ENCODE measurements around the gene GCK. TPM values are rescaled to one million over a fixed set of nuclear protein-coding genes. Genes with fewer than 3 reads are reported as not detected.
A peak's percentile ranks its signal among the peaks of the same experiment; 100 is the strongest.

Gene GCK
- total and polyA plus RNA-seq, 2 donors (not counting 1 experiment from before 2014, with no cell fraction given), result 0.22 to 0.24 TPM

- ATAC-seq (ENCODE audit: low read depth) (no peak), DNase-seq (no peak)
- intact Hi-C loops (cut with micrococcal nuclease), result loop anchor here (2.0 kb wide), 1 partner anchor 26 kb away; the partner anchor contains the start of gene POLD2
- no peak for TF ChIP-seq CTCF (IDR thresholded peaks at IDR 0.05)
- TF ChIP-seq EZH2 (IDR thresholded peaks at IDR 0.05; ENCODE audit: borderline replicate concordance, insufficient read depth, low read depth, low read length, poor library complexity, severe bottlenecking), result no peak
- peaks cover 71% of the 10 kb centered on the region for H3K4me1 Mint-ChIP-seq
- peak overlapping the region; percentile 57 for H3K4me3 Mint-ChIP-seq
- H3K27me3 Mint-ChIP-seq, result no peaks in the 10 kb centered on the region
- H3K9me3 Mint-ChIP-seq (ENCODE audit: insufficient read depth), result no peaks in the 10 kb centered on the region
- Histone ChIP-seq H3K27me3 (replicated peaks in 1 of 4; ENCODE audit: control extremely low read depth in 1 of 4, control insufficient read depth in 3 of 4, insufficient read depth in 4 of 4, low read length in 3 of 4) (no peaks in the 10 kb centered on the region), H3K9me3 (ENCODE audit: control extremely low read depth in 1 of 3, control insufficient read depth in 2 of 3, insufficient read depth in 1 of 3, low read length in 2 of 3) (peaks cover 0 to 3% (median 0%) of the 10 kb centered on the region in 3 donors), H2AFZ (ENCODE audit: insufficient read depth, low read depth, low read length, poor library complexity, severe bottlenecking) (no peak overlapping the region), H3K79me2 (ENCODE audit: control insufficient read depth, insufficient read depth, low read length) (no peaks in the 10 kb centered on the region), H3K27ac (ENCODE audit: low read length in 2 of 2) (peak overlapping the region; percentile 78 to 84), H3K4me3 (ENCODE audit: control extremely low read depth in 1 of 5, extremely low read depth in 1 of 5, insufficient read depth in 1 of 5, low read depth in 2 of 5, low read length in 4 of 5) (no peak overlapping the region), H3K4me1 (ENCODE audit: control insufficient read depth in 2 of 2, insufficient read depth in 2 of 2, low read length in 2 of 2) (peaks cover 34 to 75% of the 10 kb centered on the region in 2 donors), H3K36me3 (replicated peaks in 1 of 2; ENCODE audit: control extremely low read depth in 1 of 2, control insufficient read depth in 1 of 2, extremely low read depth in 1 of 2, insufficient read depth in 2 of 2, low read length in 1 of 2) (no peaks in the 10 kb centered on the region), H3K9ac (ENCODE audit: low read length) (no peak overlapping the region), H3K4me2 (replicated peaks; ENCODE audit: low read depth, low read length, poor library complexity, severe bottlenecking) (peak overlapping the region; percentile 57), H4K20me1 (ENCODE audit: control insufficient read depth, insufficient read depth, low read length, poor library complexity, severe bottlenecking) (no peaks in the 10 kb centered on the region)
- POLR2A ChIA-PET, result interaction anchor here (0.6 to 2.1 kb wide), 3 partner anchors 15 to 48 kb away, joined by 4 to 21 read pairs (median 10); partner anchors contain the start of gene POLD2
- peak overlapping the region; percentile 87 for H3K27ac Mint-ChIP-seq
- WGBS (ENCODE audit: insufficient coverage), result 58% methylated on average over 7 of the region's 8 CpGs
- CTCF ChIA-PET, result no interaction called here
Observed at GRCh38 chr7:44096326-44096881, 92.8 kb downstream of the GCK start.

GRCh38 chr7:44095781-44096180 lies 93.5 kb downstream of the GCK start:
- no peaks in the 10 kb centered on the region for H3K27me3 Mint-ChIP-seq
- H3K4me2 ChIP-seq (replicated peaks; ENCODE audit: low read depth, low read length, poor library complexity, severe bottlenecking), result no peak overlapping the region
- H3K4me1 Mint-ChIP-seq, result peaks cover 65% of the 10 kb centered on the region
- no peaks in the 10 kb centered on the region for H3K36me3 ChIP-seq (replicated peaks in 1 of 2; ENCODE audit: control extremely low read depth in 1 of 2, control insufficient read depth in 1 of 2, extremely low read depth in 1 of 2, insufficient read depth in 2 of 2, low read length in 1 of 2)
- no peak overlapping the region for H3K9ac ChIP-seq (ENCODE audit: low read length)
- H3K9me3 Mint-ChIP-seq (ENCODE audit: insufficient read depth), result no peaks in the 10 kb centered on the region
- CTCF ChIA-PET, result no interaction called here
- DNase-seq (no peak), ATAC-seq (ENCODE audit: low read depth) (no peak)
- H2AFZ ChIP-seq (ENCODE audit: insufficient read depth, low read depth, low read length, poor library complexity, severe bottlenecking), result no peak overlapping the region
- POLR2A ChIA-PET, result interaction anchor here (0.6 to 2.1 kb wide), 2 partner anchors 11 to 15 kb away, joined by 4 to 21 read pairs; no protein-coding TSS in a partner anchor
- WGBS (ENCODE audit: insufficient coverage), result 87% methylated on average over 3 of the region's 3 CpGs
- no peak overlapping the region for H3K4me3 Mint-ChIP-seq
- H3K27ac Mint-ChIP-seq, result peak overlapping the region; percentile 50
- peaks cover 0 to under 1% (median 0%) of the 10 kb centered on the region in 3 donors for H3K9me3 ChIP-seq (ENCODE audit: control extremely low read depth in 1 of 3, control insufficient read depth in 2 of 3, insufficient read depth in 1 of 3, low read length in 2 of 3)
- H3K4me3 ChIP-seq (ENCODE audit: control extremely low read depth in 1 of 5, extremely low read depth in 1 of 5, insufficient read depth in 1 of 5, low read depth in 2 of 5, low read length in 4 of 5), result no peak overlapping the region
- intact Hi-C loops (cut with micrococcal nuclease), result loop anchor here (2.0 kb wide), 1 partner anchor 27 kb away; the partner anchor contains the start of gene POLD2
- no peak overlapping the region for H3K27ac ChIP-seq (ENCODE audit: low read length in 2 of 2)
- peaks cover 28 to 68% of the 10 kb centered on the region in 2 donors for H3K4me1 ChIP-seq (ENCODE audit: control insufficient read depth in 2 of 2, insufficient read depth in 2 of 2, low read length in 2 of 2)
- no peaks in the 10 kb centered on the region for H3K27me3 ChIP-seq (replicated peaks in 1 of 4; ENCODE audit: control extremely low read depth in 1 of 4, control insufficient read depth in 3 of 4, insufficient read depth in 4 of 4, low read length in 3 of 4)
- TF ChIP-seq EZH2 (IDR thresholded peaks at IDR 0.05; ENCODE audit: borderline replicate concordance, insufficient read depth, low read depth, low read length, poor library complexity, severe bottlenecking) (no peak), CTCF (IDR thresholded peaks at IDR 0.05) (no peak)
- no peaks in the 10 kb centered on the region for H4K20me1 ChIP-seq (ENCODE audit: control insufficient read depth, insufficient read depth, low read length, poor library complexity, severe bottlenecking)
- no peaks in the 10 kb centered on the region for H3K79me2 ChIP-seq (ENCODE audit: control insufficient read depth, insufficient read depth, low read length)
